GM12873 (cell line): ENCODE measurements around the gene RSPRY1.

ENCODE experiments used
- CTCF ChIP-seq: IDR thresholded peaks from 2 replicates; pipeline ENCODE4 v1.5.1; 2012; ENCODE audit warnings: low read depth, mild to moderate bottlenecking, moderate library complexity, low read length, control low read depth; ENCODE audit not compliant: insufficient read depth; ENCODE audit errors: missing control alignments

Gene RSPRY1

GRCh38 chr16:57262841-57263540, 76.9 kb downstream of the RSPRY1 start:
- TF ChIP-seq CTCF: no peak

GRCh38 chr16:57263541-57264351, 77.6 kb downstream of the RSPRY1 start:
- TF ChIP-seq CTCF: no peak

- TF ChIP-seq CTCF: no peak
These were observed 78.3 kb downstream of the RSPRY1 start for GRCh38 chr16:57264381-57264780.

- no peak for TF ChIP-seq CTCF
These were observed 78.8 kb downstream of the RSPRY1 start for GRCh38 chr16:57264950-57265371.

GRCh38 chr16:57265850-57266530, 79.9 kb downstream of the RSPRY1 start:
- TF ChIP-seq CTCF: no peak

- no peak for TF ChIP-seq CTCF
These were observed 80.6 kb downstream of the RSPRY1 start for GRCh38 chr16:57266531-57267260.
